H1 (cell line): Measurements from ENCODE around the gene RETREG1. TPM values are rescaled to one million over a fixed set of nuclear protein-coding genes. Genes with fewer than 3 reads are reported as not detected.

Experiments
- ASH2L ChIP-seq: fragments of 200-600, 300-600 bp; sonication (generic); IDR thresholded peaks from one replicate; pipeline ENCODE4 v1.7.1; 2017; ENCODE audit warnings: low read length
- CTBP2 ChIP-seq: IDR thresholded peaks from 2 replicates; pipeline ENCODE4 v1.7.0; 2011; ENCODE audit warnings: borderline replicate concordance, mild to moderate bottlenecking, moderate library complexity, mixed read lengths, low read length; ENCODE audit not compliant: insufficient read depth, insufficient read length
- RBBP5 ChIP-seq: IDR thresholded peaks from 2 replicates; pipeline ENCODE4 v1.7.1; 2012; ENCODE audit warnings: low read depth, mild to moderate bottlenecking, inconsistent platforms, low read length, moderate library complexity, borderline replicate concordance
- SAP30 ChIP-seq: fragments of 300-600 bp; sonication (generic); IDR thresholded peaks from 2 replicates; pipeline ENCODE4 v1.7.1; 2012; ENCODE audit warnings: low read length, moderate library complexity, mild to moderate bottlenecking, inconsistent platforms; ENCODE audit not compliant: insufficient read depth, insufficient replicate concordance
- SIRT6 ChIP-seq: IDR thresholded peaks from one replicate; pipeline ENCODE4 v1.7.1; 2012; ENCODE audit warnings: low read length, inconsistent platforms
- TAF7 ChIP-seq: optimal IDR thresholded peaks from 2 replicates; pipeline ENCODE3; 2011; ENCODE audit warnings: low read depth, mild to moderate bottlenecking, inconsistent platforms, low read length, moderate library complexity, borderline replicate concordance
- polyA plus RNA-seq, 7 experiments: library from polyadenylated mRNA; depleted of rRNA in 3 of 7; stranded (reverse) in 5 of 7; unstranded in 2 of 7; fragments of >200 nt in 5 of 7; fragments of 200-250 nt in 2 of 7; gene quantifications; 1 replicate in 5 of 7; 2 replicates in 1 of 7; 4 replicates in 1 of 7; pipeline versions ENCODE4 v1.2.1 to v1.2.3, GENCODE V29; 2011 to 2013; ENCODE audit warnings: missing spikeins in 2 of 7, mixed read lengths in 2 of 7
- total RNA-seq: library from RNA; stranded (reverse); fragmentation: NEBNext Ultra II Directional; extraction: Animal tissue kit (Norgen Biotek cat#: 25700); gene quantifications from 2 replicates; pipeline ENCODE4 v1.2.1, GENCODE V29; 2021

The RETREG1 gene
- total and polyA plus RNA-seq, 2 of the 8 experiments (the other 6 are each of a cell fraction or from before 2014, with no cell fraction given): 0.62 to 1.9 TPM

DNA sequence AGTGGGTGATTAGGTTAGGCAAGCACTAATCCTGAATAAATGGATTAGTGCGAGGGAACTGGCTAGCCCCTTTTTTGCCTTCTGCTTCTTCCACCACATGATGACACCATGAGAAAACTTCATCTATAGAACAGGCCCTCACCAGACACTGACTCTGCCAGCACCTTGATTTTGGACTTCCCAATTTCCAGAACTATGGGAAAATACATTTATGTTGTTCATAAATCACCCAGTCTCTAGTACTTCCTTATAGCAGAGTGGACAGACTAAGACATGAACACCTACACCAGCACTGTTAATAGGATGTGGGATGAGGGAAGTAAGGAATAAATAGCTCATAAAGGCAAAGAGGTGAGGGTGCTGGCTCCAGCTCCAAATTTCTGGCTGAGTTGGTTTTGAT, 152.6 kb downstream of the RETREG1 start (continued):
- TF ChIP-seq TAF7: no peak
- TF ChIP-seq CTBP2: no peak
- TF ChIP-seq SIRT6: no peak
- no peak for TF ChIP-seq SAP30
- TF ChIP-seq ASH2L: no peak
- no peak for TF ChIP-seq RBBP5
